MCF 10A (cell line): Measurements from ENCODE around the gene FA2H. TPM values are rescaled to one million over a fixed set of nuclear protein-coding genes. Genes with fewer than 3 reads are reported as not detected.
"Not testable (repeated sequence)": the region's sequence is repeated elsewhere in the genome, so short reads cannot be mapped to it uniquely, and the experiment has no call there.

ENCODE experiments used
- BruUV-seq: library from RNA; stranded (reverse); fragments of 400-500 nt; replicated peaks from 2 replicates; lab custom pipeline; 2021; lab: Mats Ljungman, UMichigan
- CTCF ChIA-PET: fragments of 300-600 bp; sonication (Branson Sonifier 250); formaldehyde crosslinking; extraction: SDS; loops from one replicate; lab custom pipeline; 2021; ENCODE audit warnings: antibody characterized with exemption, inconsistent platforms; lab: Yijun Ruan, JAX
- POLR2A ChIA-PET: fragments of 300-600, 350-650 bp; sonication (Branson Sonifier 250); formaldehyde crosslinking; extraction: SDS; loops from one replicate; lab custom pipeline; 2020; ENCODE audit warnings: antibody characterized with exemption, inconsistent platforms; lab: Yijun Ruan, JAX
- DNase-seq: peaks from one replicate; pipeline ENCODE4 v3.0.0-alpha.2; 2018; ENCODE audit not compliant: unreplicated experiment
- H3K27ac Mint-ChIP-seq: one replicate; pipeline ENCODE4 v1.8.0; 2022; ENCODE audit warnings: mild to moderate bottlenecking, low read depth, mixed read lengths; ENCODE audit not compliant: unreplicated experiment
- H3K27me3 Mint-ChIP-seq: one replicate; pipeline ENCODE4 v1.8.0; 2022; ENCODE audit warnings: mixed read lengths; ENCODE audit not compliant: insufficient read depth, unreplicated experiment
- H3K36me3 Mint-ChIP-seq: one replicate; pipeline ENCODE4 v1.8.0; 2022; ENCODE audit warnings: mild to moderate bottlenecking, moderate library complexity, mixed read lengths; ENCODE audit not compliant: insufficient read depth, unreplicated experiment
- H3K4me1 Mint-ChIP-seq: one replicate; pipeline ENCODE4 v1.8.0; 2022; ENCODE audit warnings: mixed read lengths; ENCODE audit not compliant: insufficient read depth, unreplicated experiment
- H3K4me3 Mint-ChIP-seq: one replicate; pipeline ENCODE4 v1.8.0; 2022; ENCODE audit warnings: mild to moderate bottlenecking, moderate library complexity, mixed read lengths; ENCODE audit not compliant: unreplicated experiment
- H3K9me3 Mint-ChIP-seq: one replicate; pipeline ENCODE4 v1.8.0; 2022; ENCODE audit warnings: mixed read lengths; ENCODE audit not compliant: unreplicated experiment
- intact Hi-C: fragments of 100-400 bp; cut with micrococcal nuclease; formaldehyde crosslinking; loops from 2 replicates; pipeline ENCODE4 v1.14.1; 2022
- total RNA-seq: library from RNA; stranded (reverse); gene quantifications from 2 replicates; pipeline ENCODE4 v1.2.3, GENCODE V29; 2022
- TF ChIP-seq, protein P1 (sequence below): fragments of 200-600 bp; IDR thresholded peaks from one replicate; pipeline ENCODE4 v1.8.0; 2022; ENCODE audit warnings: antibody characterized with exemption, mild to moderate bottlenecking; ENCODE audit not compliant: unreplicated experiment

Gene FA2H
- total RNA-seq, 1 experiment from 2014 or later = not detected

DNA sequence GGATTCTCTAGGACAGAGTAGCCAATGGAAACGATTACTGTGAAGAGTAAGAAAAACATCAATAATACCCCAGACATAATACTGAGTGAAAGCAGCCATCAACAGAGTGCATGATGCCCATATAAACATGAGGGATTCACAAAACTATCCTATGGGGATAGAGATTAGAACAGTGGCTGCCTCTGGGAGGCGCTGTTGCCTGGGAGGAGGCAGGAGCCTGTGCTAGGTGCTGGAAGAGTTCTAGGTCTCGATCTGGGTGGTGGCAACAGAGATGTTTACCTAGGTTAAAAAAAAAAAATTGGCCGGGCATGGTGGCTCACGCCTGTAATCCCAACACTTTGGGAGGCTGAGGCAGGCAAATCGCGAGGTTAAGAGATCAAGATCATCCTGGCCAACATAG is 7.9 kb downstream of the FA2H start:
- TF ChIP-seq, protein P1, sequence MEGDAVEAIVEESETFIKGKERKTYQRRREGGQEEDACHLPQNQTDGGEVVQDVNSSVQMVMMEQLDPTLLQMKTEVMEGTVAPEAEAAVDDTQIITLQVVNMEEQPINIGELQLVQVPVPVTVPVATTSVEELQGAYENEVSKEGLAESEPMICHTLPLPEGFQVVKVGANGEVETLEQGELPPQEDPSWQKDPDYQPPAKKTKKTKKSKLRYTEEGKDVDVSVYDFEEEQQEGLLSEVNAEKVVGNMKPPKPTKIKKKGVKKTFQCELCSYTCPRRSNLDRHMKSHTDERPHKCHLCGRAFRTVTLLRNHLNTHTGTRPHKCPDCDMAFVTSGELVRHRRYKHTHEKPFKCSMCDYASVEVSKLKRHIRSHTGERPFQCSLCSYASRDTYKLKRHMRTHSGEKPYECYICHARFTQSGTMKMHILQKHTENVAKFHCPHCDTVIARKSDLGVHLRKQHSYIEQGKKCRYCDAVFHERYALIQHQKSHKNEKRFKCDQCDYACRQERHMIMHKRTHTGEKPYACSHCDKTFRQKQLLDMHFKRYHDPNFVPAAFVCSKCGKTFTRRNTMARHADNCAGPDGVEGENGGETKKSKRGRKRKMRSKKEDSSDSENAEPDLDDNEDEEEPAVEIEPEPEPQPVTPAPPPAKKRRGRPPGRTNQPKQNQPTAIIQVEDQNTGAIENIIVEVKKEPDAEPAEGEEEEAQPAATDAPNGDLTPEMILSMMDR = no peak
- BruUV-seq = no TSS peak
- CTCF ChIA-PET = interaction anchor here (0.6 kb wide), 1 partner anchor 42 kb away, joined by 3 read pairs; no protein-coding TSS in a partner anchor
- DNase-seq = no peak
- H3K36me3 Mint-ChIP-seq = no peaks in the 10 kb centered on the region
- H3K4me3 Mint-ChIP-seq = no peak overlapping the region
- H3K27me3 Mint-ChIP-seq = peaks cover 44% of the 10 kb centered on the region
- no peaks in the 10 kb centered on the region for H3K9me3 Mint-ChIP-seq
- intact Hi-C loops = no loop called here
- no peaks in the 10 kb centered on the region for H3K4me1 Mint-ChIP-seq
- POLR2A ChIA-PET = no interaction called here
- H3K27ac Mint-ChIP-seq = no peak overlapping the region

DNA sequence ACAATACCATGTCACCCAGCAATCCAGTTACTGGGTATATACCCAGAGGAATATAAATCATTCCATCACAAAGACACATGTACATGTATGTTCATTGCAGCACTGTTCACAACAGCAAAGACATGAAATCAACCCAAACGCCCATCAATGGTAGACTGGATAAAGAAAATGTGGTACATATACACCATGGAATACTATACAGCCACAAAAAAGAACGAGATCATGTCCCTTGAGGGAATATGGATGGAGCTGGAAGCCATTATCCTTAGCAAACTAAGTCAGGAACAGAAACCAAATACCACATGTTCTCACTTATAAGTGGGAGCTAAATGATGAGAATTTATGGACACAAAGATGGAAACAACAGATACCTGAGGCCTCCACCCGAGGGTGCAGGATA is 10.4 kb downstream of the FA2H start:
- H3K4me3 Mint-ChIP-seq, POLR2A ChIA-PET, DNase-seq, H3K36me3 Mint-ChIP-seq, BruUV-seq, H3K9me3 Mint-ChIP-seq, intact Hi-C loops, H3K27ac Mint-ChIP-seq, H3K4me1 Mint-ChIP-seq: not testable (repeated sequence)
- CTCF ChIA-PET = interaction anchor here (1.1 kb wide), 1 partner anchor 11 kb away, joined by 3 read pairs; no protein-coding TSS in a partner anchor
- peaks cover 32% of the 10 kb centered on the region for H3K27me3 Mint-ChIP-seq

DNA sequence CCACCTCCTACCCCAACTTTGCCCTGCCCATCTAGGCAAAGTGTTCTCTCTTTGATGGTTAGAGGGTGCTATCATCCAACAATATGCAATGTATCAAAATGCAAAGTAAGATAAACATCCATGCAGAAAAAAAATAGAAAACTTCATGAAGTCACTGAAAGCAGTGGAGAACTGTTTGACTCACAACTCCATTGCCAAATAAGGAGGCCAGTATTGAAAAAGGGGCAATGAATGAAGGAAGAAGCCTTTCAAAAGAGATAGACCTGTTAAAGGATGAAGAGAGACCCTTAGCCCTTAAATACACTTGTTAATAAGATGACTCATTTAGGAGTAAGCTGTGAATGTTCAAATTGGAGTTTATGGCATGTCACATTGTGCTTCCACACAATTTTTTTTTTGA is 13.0 kb downstream of the FA2H start:
- POLR2A ChIA-PET = no interaction called here
- no TSS peak for BruUV-seq
- DNase-seq = no peak
- CTCF ChIA-PET = interaction anchor here (0.7 kb wide), 1 partner anchor 124 kb away, joined by 3 read pairs; no protein-coding TSS in a partner anchor
- H3K27ac Mint-ChIP-seq = no peak overlapping the region
- H3K4me1 Mint-ChIP-seq = no peaks in the 10 kb centered on the region
- no peak overlapping the region for H3K4me3 Mint-ChIP-seq
- H3K9me3 Mint-ChIP-seq = no peaks in the 10 kb centered on the region
- TF ChIP-seq, protein P1 = no peak
- peaks cover 14% of the 10 kb centered on the region for H3K27me3 Mint-ChIP-seq
- no peaks in the 10 kb centered on the region for H3K36me3 Mint-ChIP-seq
- intact Hi-C loops = no loop called here

DNA sequence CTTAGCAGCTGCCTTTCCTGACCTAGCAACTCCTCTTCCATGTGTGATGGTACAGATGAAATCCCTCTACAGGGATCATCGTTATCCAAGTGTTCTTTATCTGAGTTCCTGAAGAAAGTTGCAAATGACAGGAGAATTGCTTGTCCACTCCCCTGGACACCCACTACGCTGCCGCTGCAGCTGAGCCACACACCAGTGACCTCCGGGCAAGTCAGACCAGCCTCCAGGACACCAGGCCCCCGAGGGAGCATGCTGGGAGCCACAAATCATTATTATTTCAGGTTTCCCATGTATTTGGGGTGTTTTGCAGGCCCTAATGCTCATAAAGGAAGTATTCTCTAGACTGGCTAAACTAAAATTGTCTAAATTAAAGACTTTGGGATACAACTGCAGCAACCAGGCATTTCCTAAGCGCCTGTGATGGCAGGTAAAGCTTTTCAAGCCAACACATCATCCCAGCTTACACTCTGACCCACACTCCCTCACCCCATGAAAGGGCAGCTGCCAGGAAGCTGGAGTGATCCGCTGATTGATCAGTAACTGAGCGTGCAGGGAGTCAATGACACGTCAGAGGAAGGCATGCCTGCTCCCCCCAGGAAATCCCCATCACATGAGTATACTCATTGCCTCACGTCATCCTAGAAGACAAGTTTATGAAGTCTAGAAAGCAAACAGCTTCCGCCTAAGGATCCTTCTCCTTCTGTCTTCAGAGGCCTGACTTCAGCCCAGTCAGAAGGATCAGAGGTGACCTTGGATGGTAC is 14.4 kb downstream of the FA2H start:
- no peak overlapping the region for H3K27ac Mint-ChIP-seq
- TF ChIP-seq, protein P1 = no peak
- no peaks in the 10 kb centered on the region for H3K36me3 Mint-ChIP-seq
- BruUV-seq = no TSS peak
- peaks cover 11% of the 10 kb centered on the region for H3K27me3 Mint-ChIP-seq
- intact Hi-C loops = no loop called here
- ChIA-PET POLR2A (no interaction called here), CTCF (no interaction called here)
- H3K4me1 Mint-ChIP-seq = no peaks in the 10 kb centered on the region
- no peak overlapping the region for H3K4me3 Mint-ChIP-seq
- no peak for DNase-seq
- H3K9me3 Mint-ChIP-seq = no peaks in the 10 kb centered on the region
